ENCODE results near the gene HNRNPA1. TPM values are rescaled to one million over a fixed set of nuclear protein-coding genes. Genes with fewer than 3 reads are reported as not detected.

Gene HNRNPA1
- total and polyA plus RNA-seq, 2 donors (not counting 3 experiments of a cell fraction or from before 2014, with no cell fraction given) = 566 to 1,470 TPM

GRCh38 chr12:54300225-54300731 lies 19.8 kb downstream of the HNRNPA1 start:
- POLR2A ChIA-PET = no interaction called here
- DNase-seq (ENCODE audit: low read depth, low spot score) = no peak
- no TSS peak for BruUV-seq (replicated peaks)

DNA sequence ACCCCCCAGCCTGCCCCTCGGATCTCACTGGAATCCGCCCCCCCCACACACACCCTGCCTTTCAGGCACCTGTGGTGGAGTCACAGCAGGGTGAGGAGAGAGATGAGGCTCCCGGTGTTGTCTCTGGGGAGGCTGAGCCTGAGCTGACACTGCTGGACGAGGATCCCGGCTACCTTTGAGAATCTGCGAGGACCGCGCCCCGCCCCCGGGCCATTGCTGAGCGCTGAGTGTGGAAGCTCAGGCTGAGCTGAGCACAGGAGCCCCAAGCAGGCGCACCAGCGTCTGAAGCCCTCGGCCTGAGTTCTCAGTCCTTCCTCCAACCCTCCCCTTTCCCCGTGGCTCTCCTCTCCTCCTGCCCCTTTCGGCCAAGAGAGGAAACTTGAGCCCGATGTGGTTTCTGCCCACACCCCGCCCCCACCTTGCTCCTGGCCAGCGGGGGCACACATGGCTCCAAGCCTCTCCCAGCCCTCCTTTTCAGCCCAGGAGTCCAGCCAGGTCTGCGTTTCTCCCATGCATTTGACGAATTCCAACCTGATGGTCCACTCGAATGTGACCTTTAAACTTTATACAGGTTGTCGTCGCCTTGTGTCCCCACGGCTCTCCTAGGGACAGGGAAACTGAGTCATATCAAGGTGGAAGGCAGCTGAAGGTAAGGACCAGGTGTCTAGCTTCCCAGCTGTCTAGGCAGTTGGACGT lies 20.4 kb downstream of the HNRNPA1 start, which contains the start of gene NFE2:
NFE2 (minus strand) TSS at position 284 of the 696 bp plus-strand sequence. CDS start 5,767 bp downstream, outside the sequence.
- Histone ChIP-seq H3K4me1 (ENCODE audit: control insufficient read depth, extremely low read depth, insufficient read depth, low read length) (no peaks in the 10 kb centered on the region), H3K9ac (replicated peaks; ENCODE audit: extremely low read depth, insufficient read depth, low read length) (no peak within 1 kb of the TSS), H4K20me1 (replicated peaks; ENCODE audit: control insufficient read depth, extremely low read depth, insufficient read depth, low read length) (no peaks in the 10 kb centered on the region), H3K36me3 (ENCODE audit: control insufficient read depth in 2 of 2, extremely low read depth in 1 of 2, insufficient read depth in 2 of 2, low read length in 2 of 2) (no peaks in the 10 kb centered on the region), H3K4me2 (ENCODE audit: insufficient read depth, low read length) (no peak within 1 kb of the TSS), H3K9me1 (replicated peaks; ENCODE audit: control insufficient read depth, extremely low read depth, insufficient read depth, low read length) (no peaks in the 10 kb centered on the region), H3K9me3 (replicated peaks; ENCODE audit: control insufficient read depth, insufficient read depth, low read length) (no peaks in the 10 kb centered on the region), H3K27me3 (ENCODE audit: control insufficient read depth in 2 of 2, insufficient read depth in 2 of 2, low read length in 2 of 2) (peaks cover 38 to 54% of the 10 kb centered on the region in 2 experiments), H3K27ac (ENCODE audit: insufficient read depth, low read depth, low read length) (no peak within 1 kb of the TSS), H3K4me3 (replicated peaks in 1 of 3; ENCODE audit: insufficient read depth in 1 of 3, low read depth in 1 of 3, low read length in 3 of 3) (no peak within 1 kb of the TSS), H2AFZ (ENCODE audit: low read depth, low read length) (peak within 1 kb of the TSS; percentile 16), H3K79me2 (ENCODE audit: control insufficient read depth, insufficient read depth, low read length) (no peaks in the 10 kb centered on the region)
- intact Hi-C loops (cut with micrococcal nuclease) = no loop called here
- dilution Hi-C loops (cut with MboI; ENCODE audit: extremely low pct_ligation_motif_present, low sequenced_read_pairs) = no loop called here
- DNase-seq (ENCODE audit: low read depth, low spot score) = no peak
- no TSS peak for BruUV-seq (replicated peaks)
- CTCF ChIA-PET = interaction anchor here (0.5 to 4.0 kb wide), 5 partner anchors 14 to 69 kb away, joined by 3 to 18 read pairs (median 8); partner anchors contain the start of gene COPZ1
- POLR2A ChIA-PET = no interaction called here
- no peak for FAIRE-seq
- TF ChIP-seq EZH2 (IDR thresholded peaks at IDR 0.05; ENCODE audit: borderline replicate concordance, low read depth, low read length, severe bottlenecking) (no peak), CTCF (IDR thresholded peaks at IDR 0.05; ENCODE audit: extremely low read depth in 1 of 2, insufficient read depth in 1 of 2, low read depth in 1 of 2, low read length in 2 of 2) (peak in 1 of 2 donors; percentile 1)

More at GRCh38 chr12:54300225-54300731, 19.8 kb downstream of the HNRNPA1 start:
- Histone ChIP-seq H3K27ac (ENCODE audit: insufficient read depth, low read depth, low read length) (no peak overlapping the region), H3K9me1 (replicated peaks; ENCODE audit: control insufficient read depth, extremely low read depth, insufficient read depth, low read length) (no peaks in the 10 kb centered on the region), H3K9me3 (replicated peaks; ENCODE audit: control insufficient read depth, insufficient read depth, low read length) (no peaks in the 10 kb centered on the region), H3K36me3 (ENCODE audit: control insufficient read depth in 2 of 2, extremely low read depth in 1 of 2, insufficient read depth in 2 of 2, low read length in 2 of 2) (no peaks in the 10 kb centered on the region), H4K20me1 (replicated peaks; ENCODE audit: control insufficient read depth, extremely low read depth, insufficient read depth, low read length) (no peaks in the 10 kb centered on the region), H3K27me3 (ENCODE audit: control insufficient read depth in 2 of 2, insufficient read depth in 2 of 2, low read length in 2 of 2) (peaks cover 38 to 54% of the 10 kb centered on the region in 2 experiments), H3K4me2 (ENCODE audit: insufficient read depth, low read length) (no peak overlapping the region), H3K4me1 (ENCODE audit: control insufficient read depth, extremely low read depth, insufficient read depth, low read length) (no peaks in the 10 kb centered on the region), H3K9ac (replicated peaks; ENCODE audit: extremely low read depth, insufficient read depth, low read length) (no peak overlapping the region), H2AFZ (ENCODE audit: low read depth, low read length) (no peak overlapping the region), H3K4me3 (replicated peaks in 1 of 3; ENCODE audit: insufficient read depth in 1 of 3, low read depth in 1 of 3, low read length in 3 of 3) (no peak overlapping the region), H3K79me2 (ENCODE audit: control insufficient read depth, insufficient read depth, low read length) (no peaks in the 10 kb centered on the region)
- CTCF ChIA-PET = interaction anchor here (1.7 to 4.0 kb wide), 5 partner anchors 13 to 70 kb away, joined by 5 to 18 read pairs (median 8); partner anchors contain the start of gene COPZ1
- intact Hi-C loops (cut with micrococcal nuclease) (no loop called here), dilution Hi-C loops (cut with MboI; ENCODE audit: extremely low pct_ligation_motif_present, low sequenced_read_pairs) (no loop called here)
- TF ChIP-seq GATA2 (IDR thresholded peaks at IDR 0.05; ENCODE audit: insufficient read depth, insufficient read length, low read depth, low read length) (no peak), EZH2 (IDR thresholded peaks at IDR 0.05; ENCODE audit: borderline replicate concordance, low read depth, low read length, severe bottlenecking) (no peak)
- TF ChIP-seq, protein P1, sequence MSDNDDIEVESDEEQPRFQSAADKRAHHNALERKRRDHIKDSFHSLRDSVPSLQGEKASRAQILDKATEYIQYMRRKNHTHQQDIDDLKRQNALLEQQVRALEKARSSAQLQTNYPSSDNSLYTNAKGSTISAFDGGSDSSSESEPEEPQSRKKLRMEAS (IDR thresholded peaks at IDR 0.05; ENCODE audit: insufficient read depth, insufficient read length) = no peak
- no peak for FAIRE-seq
